Calu3 (cell line): ENCODE measurements around the gene BCL2L1. TPM values are rescaled to one million over a fixed set of nuclear protein-coding genes. Genes with fewer than 3 reads are reported as not detected.

ENCODE experiments used
- BruUV-seq: library from RNA; stranded (reverse); fragments of 400-500 nt; replicated peaks from 2 replicates; lab custom pipeline; 2021; lab: Mats Ljungman, UMichigan
- CTCF ChIA-PET: fragments of 300-600 bp; sonication (Branson Sonifier 250); formaldehyde crosslinking; loops from one replicate; lab custom pipeline; 2022; ENCODE audit warnings: antibody characterized with exemption; lab: Charles Lee
- DNase-seq: peaks from one replicate; pipeline ENCODE4 v3.0.0; 2022
- H3K27ac Mint-ChIP-seq: one replicate; pipeline ENCODE4 v1.8.0; 2022; ENCODE audit warnings: mixed read lengths; ENCODE audit not compliant: unreplicated experiment
- H3K27me3 Mint-ChIP-seq: one replicate; pipeline ENCODE4 v1.8.0; 2022; ENCODE audit warnings: mixed read lengths; ENCODE audit not compliant: unreplicated experiment
- H3K36me3 Mint-ChIP-seq: one replicate; pipeline ENCODE4 v1.8.0; 2022; ENCODE audit warnings: mild to moderate bottlenecking, moderate library complexity, mixed read lengths; ENCODE audit not compliant: insufficient read depth, unreplicated experiment
- H3K4me1 Mint-ChIP-seq: one replicate; pipeline ENCODE4 v1.8.0; 2022; ENCODE audit warnings: mild to moderate bottlenecking, low read depth, mixed read lengths; ENCODE audit not compliant: unreplicated experiment
- H3K4me3 Mint-ChIP-seq: one replicate; pipeline ENCODE4 v1.8.0; 2022; ENCODE audit warnings: mild to moderate bottlenecking, low read depth, moderate library complexity, mixed read lengths; ENCODE audit not compliant: unreplicated experiment
- H3K9me3 Mint-ChIP-seq: one replicate; pipeline ENCODE4 v1.8.0; 2022; ENCODE audit warnings: low read depth, mixed read lengths; ENCODE audit not compliant: unreplicated experiment
- intact Hi-C: fragments of 100-400 bp; cut with micrococcal nuclease; formaldehyde crosslinking; loops from one replicate; pipeline ENCODE4 v1.10.0; 2022; ENCODE audit not compliant: unreplicated experiment
- total RNA-seq: library from RNA; stranded (reverse); gene quantifications from 2 replicates; pipeline ENCODE4 v1.2.3, GENCODE V29; 2022
- TF ChIP-seq, protein P1 (sequence below): fragments of 200-600 bp; IDR thresholded peaks from one replicate; pipeline ENCODE4 v1.8.0; 2022; ENCODE audit warnings: antibody characterized with exemption; ENCODE audit not compliant: unreplicated experiment

Gene BCL2L1
- total RNA-seq, 1 experiment from 2014 or later, result 290 TPM

DNA sequence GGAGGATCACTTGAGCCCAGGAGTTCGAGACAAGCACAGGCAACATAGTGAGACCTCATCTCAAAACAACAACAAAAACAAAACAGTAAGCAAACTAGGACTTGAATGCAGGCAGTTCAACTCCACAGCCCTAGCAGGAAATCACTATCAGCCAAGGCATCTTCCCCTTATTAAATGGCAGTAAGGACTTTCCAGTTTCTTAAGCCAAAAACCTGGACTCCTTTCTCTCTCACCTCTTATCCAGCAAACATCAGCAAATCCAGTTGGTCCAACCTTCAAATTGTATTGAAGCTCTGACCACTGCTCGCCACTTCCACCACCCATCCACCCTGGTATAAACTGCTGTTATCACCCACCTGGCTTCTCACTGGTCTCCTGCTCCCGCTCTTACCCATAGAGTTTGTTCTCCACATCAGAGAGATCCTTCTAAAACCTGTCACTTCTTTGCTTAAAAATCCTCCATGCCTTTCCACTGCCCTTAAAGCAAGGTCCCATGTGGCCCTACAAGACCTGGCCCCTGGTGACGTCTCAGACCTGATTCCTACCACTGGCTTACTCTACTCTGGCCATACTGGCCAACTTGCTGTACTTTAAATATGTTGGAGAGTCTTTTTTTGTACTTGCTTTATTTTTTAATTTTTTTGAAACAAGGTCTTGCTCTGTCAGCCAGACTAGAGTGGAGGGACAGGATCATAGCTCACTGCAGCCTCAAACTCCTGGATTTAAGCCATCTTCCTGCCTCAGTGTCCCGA is 27.6 kb downstream of the BCL2L1 start:
- Mint-ChIP-seq H3K27ac (peak overlapping the region; percentile 88), H3K27me3 (no peaks in the 10 kb centered on the region), H3K4me1 (peaks cover 84% of the 10 kb centered on the region), H3K9me3 (no peaks in the 10 kb centered on the region), H3K4me3 (peak overlapping the region; percentile 19), H3K36me3 (peaks cover 99% of the 10 kb centered on the region)
- no TSS peak for BruUV-seq
- DNase-seq, result no peak
- TF ChIP-seq, protein P1, sequence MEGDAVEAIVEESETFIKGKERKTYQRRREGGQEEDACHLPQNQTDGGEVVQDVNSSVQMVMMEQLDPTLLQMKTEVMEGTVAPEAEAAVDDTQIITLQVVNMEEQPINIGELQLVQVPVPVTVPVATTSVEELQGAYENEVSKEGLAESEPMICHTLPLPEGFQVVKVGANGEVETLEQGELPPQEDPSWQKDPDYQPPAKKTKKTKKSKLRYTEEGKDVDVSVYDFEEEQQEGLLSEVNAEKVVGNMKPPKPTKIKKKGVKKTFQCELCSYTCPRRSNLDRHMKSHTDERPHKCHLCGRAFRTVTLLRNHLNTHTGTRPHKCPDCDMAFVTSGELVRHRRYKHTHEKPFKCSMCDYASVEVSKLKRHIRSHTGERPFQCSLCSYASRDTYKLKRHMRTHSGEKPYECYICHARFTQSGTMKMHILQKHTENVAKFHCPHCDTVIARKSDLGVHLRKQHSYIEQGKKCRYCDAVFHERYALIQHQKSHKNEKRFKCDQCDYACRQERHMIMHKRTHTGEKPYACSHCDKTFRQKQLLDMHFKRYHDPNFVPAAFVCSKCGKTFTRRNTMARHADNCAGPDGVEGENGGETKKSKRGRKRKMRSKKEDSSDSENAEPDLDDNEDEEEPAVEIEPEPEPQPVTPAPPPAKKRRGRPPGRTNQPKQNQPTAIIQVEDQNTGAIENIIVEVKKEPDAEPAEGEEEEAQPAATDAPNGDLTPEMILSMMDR, result no peak
- intact Hi-C loops, result loop anchor here (5.0 kb wide), 1 partner anchor 33 kb away; no protein-coding TSS in a partner anchor
- CTCF ChIA-PET, result interaction anchor here (1.6 to 3.3 kb wide), 7 partner anchors 10 to 29 kb away, joined by 5 to 22 read pairs (median 12); partner anchors contain the start of gene BCL2L1

DNA sequence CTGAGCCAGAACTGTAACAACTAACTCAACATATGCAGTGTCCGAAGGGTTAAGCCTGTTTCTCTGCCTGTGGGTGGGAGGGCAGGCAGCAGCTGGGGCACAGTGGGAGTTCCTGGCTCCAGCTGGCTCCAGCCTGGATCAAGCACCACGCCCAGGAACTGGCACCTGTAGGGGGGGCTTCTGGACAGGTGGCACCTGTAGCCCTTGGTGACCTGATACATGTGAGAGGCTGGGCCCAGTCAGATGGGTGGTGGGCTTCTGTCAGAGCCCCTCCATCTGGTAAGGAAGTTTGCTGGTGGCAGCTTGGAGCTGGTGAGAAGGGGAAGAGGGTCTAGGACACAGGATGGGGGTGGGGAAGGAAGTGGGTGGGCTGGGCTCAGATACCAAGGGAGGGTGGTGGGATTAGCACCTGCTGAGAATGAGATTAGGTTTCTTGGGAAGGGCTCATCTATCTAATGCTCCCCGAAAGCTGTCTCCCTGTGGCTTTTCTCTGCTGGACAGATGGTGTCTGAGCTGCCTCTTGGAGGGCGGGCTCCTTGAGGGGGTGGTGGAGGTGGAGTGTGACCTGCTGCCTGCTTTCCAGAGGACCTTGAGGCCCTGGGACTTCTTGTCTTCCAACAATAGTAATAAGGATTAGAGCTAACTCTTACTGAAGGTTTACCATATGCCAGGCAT is 28.5 kb downstream of the BCL2L1 start:
- Mint-ChIP-seq H3K36me3 (peaks cover 99% of the 10 kb centered on the region), H3K27ac (peak overlapping the region; percentile 88), H3K27me3 (no peaks in the 10 kb centered on the region), H3K4me3 (peak overlapping the region; percentile 24), H3K4me1 (peaks cover 77% of the 10 kb centered on the region), H3K9me3 (no peaks in the 10 kb centered on the region)
- BruUV-seq, result no TSS peak
- intact Hi-C loops, result no loop called here
- CTCF ChIA-PET, result interaction anchor here (0.8 to 3.0 kb wide), 3 partner anchors 11 to 32 kb away, joined by 3 to 22 read pairs (median 11); partner anchors contain the start of gene BCL2L1
- no peak for DNase-seq
- TF ChIP-seq, protein P1, result no peak

DNA sequence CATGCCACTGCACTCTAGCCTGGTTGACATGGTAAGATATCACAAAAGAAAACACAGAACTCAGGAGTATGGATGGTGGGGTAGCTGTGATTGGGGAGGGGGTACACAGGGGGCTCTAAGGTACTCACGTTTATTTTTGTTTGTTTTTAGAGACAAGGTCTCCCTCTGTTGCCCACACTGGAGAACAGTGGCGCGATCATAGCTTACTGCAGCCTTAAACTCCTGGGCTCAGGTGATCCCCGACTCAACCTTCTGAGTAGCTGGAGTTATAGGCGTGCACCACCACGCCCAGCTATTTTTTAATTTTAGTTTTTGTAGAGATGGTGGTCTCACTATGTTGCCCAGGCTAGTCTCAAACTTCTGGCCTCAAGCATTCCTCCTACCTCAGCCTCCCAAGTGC is 29.3 kb downstream of the BCL2L1 start:
- TF ChIP-seq, protein P1, result no peak
- BruUV-seq, result no TSS peak
- no peak for DNase-seq
- H3K27ac Mint-ChIP-seq, result peak overlapping the region; percentile 88
- no peaks in the 10 kb centered on the region for H3K27me3 Mint-ChIP-seq
- H3K4me3 Mint-ChIP-seq, result no peak overlapping the region
- intact Hi-C loops, result no loop called here
- no peaks in the 10 kb centered on the region for H3K9me3 Mint-ChIP-seq
- H3K36me3 Mint-ChIP-seq, result peaks cover 99% of the 10 kb centered on the region
- peaks cover 77% of the 10 kb centered on the region for H3K4me1 Mint-ChIP-seq
- CTCF ChIA-PET, result interaction anchor here (0.7 to 2.6 kb wide), 3 partner anchors 30 to 132 kb away, joined by 3 to 11 read pairs (median 3); partner anchors contain the start of gene BCL2L1

DNA sequence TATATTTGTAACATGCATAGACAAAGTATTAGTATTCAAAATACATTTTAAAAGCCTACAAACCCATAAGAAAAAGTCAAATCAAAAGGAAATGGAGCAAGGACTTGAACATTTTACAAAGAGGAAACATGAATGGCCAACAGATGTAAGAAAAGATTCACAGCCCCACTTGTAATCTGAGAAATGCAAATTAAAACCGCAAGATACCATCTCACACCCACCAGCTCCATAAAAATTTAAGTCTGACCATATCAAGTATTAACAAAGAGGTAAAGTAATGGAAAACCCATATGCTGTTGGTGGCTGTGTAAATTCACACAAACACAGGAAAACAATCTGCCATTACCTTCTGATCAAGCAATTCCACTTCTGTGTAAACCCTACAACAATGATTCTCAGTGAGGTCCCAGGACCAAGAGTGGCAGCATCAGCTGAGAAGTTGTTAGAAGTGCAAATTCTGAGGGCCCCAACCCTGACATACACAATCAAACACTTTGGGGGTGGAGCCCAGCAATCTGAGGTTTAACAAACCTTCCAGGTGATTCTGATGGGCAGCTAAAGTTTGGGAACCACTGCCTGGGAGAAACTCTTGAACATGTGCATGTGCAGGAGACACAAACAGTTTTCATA is 30.9 kb downstream of the BCL2L1 start:
- intact Hi-C loops, result no loop called here
- CTCF ChIA-PET, result interaction anchor here (0.7 to 2.8 kb wide), 7 partner anchors 13 to 31 kb away, joined by 3 to 21 read pairs (median 5); partner anchors contain the start of gene BCL2L1
- Mint-ChIP-seq H3K27me3 (no peaks in the 10 kb centered on the region), H3K27ac (peak overlapping the region; percentile 82), H3K4me1 (peaks cover 78% of the 10 kb centered on the region), H3K9me3 (no peaks in the 10 kb centered on the region), H3K36me3 (peaks cover 99% of the 10 kb centered on the region), H3K4me3 (peak overlapping the region; percentile 48)
- TF ChIP-seq, protein P1, result no peak
- DNase-seq, result no peak
- no TSS peak for BruUV-seq
